ENCODE results near the gene RASGRP1.
A peak's percentile ranks its signal among the peaks of the same experiment; 100 is the strongest.

RASGRP1 gene

DNA sequence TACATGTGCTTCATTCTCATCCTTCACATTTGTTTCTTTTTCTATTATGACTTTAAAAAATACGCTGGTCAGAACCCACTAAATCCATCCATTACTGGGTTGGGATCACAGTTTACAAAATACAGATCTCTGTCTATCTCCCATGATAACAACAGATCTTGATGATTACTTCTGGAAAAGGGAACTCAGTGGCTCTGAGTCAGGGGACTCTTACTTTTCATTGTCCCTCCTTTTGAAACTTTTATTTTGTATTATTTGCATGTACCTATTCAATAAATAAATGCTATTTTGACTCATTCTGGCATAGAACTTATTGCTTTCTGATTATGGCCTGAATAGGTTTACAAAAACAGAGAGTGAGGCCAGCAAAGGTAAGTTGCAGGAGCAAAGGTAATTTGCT is 11.6 kb upstream of the RASGRP1 start:
- DNase-seq (ENCODE audit: low spot score), result no peak

DNA sequence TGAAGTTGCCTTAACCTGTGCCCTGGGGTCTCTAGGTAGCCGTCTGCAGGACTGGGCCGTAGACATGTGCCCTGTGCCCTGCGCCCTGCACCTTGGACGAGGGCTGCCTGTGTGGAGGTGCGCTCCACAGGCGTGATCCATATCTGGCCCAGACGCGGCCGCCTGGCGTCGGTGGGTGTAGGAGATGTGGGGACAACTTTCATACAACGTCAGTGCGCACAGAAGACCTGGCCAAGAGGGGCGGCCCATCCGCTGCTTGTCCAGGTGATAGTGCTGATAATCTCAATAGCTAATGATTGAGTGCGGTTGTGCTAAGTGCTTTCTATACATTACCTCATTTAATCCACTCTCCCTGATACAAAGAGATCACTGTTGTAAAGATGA is 665 bp upstream of the RASGRP1 start:
- DNase-seq (ENCODE audit: low spot score), result no peak

DNA sequence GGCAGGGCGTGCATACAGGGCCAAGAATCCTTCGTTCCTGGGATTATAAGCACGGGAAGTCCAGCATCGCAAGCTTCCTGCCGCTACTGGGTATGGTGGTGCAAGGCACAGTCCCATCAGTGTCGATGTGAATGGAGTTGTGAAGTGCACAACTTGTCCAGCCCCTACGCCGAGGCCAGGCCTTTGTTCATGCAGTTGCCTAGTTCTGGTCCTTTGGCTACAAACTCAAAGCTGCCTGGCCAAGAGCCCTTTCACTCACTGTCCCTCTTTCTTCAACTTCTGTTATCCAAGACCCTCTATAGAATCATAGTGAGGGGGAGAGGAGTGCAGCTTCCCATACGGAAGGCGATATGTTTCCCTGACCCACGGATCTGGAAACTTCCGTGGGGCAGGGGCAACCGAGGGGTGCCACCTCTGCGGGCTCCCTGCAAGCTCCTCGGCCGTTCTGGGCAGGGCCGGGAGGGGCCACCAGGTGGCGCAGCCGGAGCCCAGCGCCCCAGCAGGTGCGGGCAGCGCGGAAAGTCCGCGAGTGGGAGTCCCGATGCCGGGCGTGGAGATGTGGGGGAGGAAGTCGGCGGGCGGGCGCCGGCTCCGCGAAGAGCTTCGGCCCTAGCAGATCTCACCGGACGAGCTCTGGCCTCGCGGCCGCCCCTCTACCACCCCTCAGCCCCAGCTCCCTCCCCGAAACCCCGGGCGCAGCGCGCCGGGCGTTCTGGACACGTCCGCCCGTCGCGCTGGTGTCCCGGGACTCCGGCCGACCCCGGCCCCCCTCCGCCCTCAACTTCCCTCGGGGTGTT is 693 bp downstream of the RASGRP1 start:
- DNase-seq (ENCODE audit: low spot score), result peak; percentile 24

DNA sequence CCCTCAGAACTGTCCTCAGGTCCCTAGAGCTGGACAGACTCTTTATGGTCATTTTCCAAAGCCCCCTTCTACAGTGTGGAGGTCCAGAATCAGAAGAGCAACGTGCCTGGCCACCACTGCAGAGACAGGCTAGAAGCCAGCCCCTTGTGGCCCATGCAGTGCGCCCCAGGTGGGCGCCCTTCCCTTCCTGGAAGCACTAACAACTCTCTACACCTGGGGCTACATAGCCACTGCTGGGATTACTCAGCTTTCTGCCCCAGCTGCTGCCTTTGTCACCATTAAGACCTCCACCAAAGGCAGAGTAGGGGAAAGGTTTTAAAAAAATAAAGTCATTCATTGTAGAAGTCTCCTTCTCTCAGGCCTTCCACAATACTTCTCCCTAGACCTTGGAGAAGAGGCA is 2.3 kb downstream of the RASGRP1 start:
- DNase-seq (ENCODE audit: low spot score), result no peak

DNA sequence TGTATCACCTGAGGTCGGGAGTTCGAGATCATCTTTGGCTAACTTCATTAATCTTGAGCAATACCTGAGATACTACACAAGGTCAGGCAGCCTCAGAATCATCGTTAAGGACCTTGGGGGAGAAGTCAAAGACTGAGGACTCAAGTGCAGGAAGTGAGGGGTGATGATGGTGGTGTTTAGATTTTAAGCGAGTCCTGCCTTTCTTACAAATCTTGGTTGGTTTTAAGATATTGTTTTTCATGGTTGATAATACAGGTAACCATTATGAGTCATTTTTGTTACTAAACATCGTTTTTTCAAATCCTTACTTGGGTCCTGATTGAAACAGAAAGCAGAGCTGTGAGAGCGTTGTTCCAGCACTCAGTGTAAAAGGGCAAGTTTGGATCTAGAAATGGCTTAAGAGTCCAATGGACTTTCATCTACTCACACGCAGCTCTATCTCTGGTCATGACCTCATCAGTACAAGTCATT is 4.1 kb downstream of the RASGRP1 start:
- DNase-seq (ENCODE audit: low spot score), result no peak

DNA sequence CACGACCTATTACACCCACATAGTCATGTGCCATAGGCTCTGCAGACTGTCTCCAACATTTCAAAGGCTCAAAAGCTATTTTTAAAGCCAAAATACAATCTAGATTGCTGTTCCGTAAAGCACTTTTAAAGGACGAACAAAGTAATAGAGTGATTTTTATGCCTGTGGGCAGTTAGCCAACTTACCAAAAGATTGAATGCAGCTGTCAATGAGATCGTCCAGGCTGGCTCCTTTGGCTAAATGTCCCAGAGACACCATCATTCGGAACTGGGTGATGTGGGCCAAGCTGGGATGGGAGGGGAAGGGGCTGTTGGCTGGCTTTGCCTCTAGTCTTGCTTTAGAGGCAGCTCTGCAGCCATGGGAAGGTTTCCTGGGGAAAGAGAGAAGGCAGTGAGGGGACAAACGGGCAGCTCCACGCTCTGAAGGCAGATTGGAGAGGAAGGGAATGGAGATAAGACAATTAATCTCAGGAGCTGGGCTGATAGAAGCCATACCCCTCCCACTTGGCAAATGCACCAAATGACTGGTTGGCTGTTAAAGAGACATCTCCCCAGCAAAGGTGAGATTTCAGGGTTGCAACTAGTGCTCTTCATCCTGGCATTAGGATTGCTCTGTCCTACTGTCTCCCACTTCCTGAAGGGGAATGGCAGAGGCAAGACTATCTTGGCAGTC is 4.8 kb downstream of the RASGRP1 start:
- DNase-seq (ENCODE audit: low spot score), result no peak

DNA sequence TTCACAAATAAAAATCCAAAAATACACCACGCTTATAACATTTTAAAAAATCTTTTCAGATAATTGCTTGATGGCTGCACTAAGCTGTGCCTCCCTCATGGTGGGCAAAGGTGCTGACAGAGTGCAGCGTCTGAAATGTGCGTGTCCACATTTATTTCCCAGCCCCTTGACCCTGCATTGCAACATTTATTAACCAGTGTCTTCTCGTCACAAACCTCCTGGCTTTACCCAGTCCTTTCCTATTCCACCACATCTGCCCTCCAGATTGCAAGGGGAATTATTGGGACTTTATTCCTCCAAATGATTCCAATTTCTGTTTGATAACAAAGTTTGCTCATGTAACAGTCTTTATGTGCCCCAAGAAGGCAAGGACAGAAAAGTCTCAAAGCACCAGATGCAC is 5.5 kb downstream of the RASGRP1 start:
- no peak for DNase-seq (ENCODE audit: low spot score)

DNA sequence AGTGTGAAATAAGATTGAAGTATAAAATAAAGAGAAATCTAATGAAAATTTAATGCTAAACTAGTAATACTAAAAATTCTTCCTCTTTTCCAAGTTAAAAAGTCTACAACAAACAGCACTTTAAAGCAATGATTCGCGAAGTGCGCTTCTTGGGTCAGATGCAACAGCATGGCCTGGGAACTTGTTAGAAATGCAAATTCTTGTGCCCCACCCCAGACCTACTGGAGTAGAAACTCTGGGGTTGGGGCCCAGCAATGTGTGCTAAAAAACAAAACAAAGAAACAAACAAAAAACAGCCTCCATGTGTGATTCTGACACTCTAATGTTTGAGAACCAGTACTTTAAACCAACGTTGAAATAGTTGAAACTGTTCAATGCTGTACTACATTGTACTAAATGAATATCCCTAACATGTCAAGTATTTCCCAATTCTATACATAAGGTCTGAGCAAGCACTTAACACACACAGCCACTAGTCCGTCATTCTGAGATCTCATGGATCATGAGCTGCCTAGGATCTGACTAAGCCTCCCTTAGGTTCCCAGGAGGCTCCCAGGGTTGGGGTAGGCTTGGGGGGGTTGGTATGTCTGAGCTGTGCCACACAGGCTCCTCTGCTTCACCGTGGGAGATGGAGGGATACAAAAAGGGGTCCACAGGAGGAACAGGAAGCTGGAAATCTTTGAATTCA is 6.1 kb downstream of the RASGRP1 start:
- no peak for DNase-seq (ENCODE audit: low spot score)

DNA sequence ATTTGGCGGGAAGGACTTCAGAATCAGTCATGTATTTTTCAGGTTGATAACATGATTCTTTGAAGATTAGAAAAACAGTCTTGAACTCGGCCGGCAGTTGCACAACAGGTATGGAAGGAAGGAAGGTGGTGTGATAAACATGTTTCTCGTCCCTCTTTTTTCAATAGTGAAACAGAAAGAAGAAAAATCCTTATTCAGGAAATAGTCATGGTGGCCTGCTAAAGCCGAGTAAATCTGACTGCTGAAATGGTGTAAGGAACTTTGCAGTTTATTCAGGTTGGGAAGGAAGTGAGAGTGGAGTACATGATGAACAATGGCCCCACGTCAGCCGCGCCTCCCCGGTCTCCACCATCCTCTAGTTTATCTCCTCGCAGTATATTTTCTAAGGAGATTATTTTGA is 6.7 kb downstream of the RASGRP1 start:
- no peak for DNase-seq (ENCODE audit: low spot score)

DNA sequence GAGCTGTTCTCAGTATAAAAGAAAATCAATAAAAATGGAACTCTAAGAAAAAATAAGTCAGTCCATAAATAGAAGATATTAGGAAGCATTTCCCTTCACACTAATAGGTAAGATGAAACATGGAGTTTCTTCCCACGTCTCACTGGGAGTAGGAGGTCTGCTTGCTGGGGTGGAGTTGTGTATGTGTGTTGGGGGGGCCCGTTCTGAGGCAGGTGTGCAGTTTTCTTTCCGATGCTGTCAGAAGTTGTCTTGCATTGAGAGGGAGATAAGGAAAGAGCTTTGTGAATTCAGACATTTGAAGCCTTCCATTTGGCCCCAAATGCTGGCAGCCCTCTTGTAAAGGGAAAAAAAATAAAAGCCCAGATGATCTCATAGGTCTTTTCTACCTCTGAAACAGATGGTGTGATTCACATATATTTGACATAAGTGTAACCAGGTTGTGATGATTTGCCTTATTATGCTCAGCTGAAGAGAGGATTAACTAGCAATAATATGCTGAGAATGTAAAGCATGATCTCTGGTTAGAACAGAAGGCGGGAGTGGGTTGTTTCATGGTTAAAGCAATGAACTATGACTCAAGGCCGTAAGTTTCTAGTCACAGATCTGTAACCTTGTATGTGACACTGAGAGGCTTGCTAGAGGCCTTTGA is 8.8 kb downstream of the RASGRP1 start:
- DNase-seq (ENCODE audit: low spot score), result no peak

DNA sequence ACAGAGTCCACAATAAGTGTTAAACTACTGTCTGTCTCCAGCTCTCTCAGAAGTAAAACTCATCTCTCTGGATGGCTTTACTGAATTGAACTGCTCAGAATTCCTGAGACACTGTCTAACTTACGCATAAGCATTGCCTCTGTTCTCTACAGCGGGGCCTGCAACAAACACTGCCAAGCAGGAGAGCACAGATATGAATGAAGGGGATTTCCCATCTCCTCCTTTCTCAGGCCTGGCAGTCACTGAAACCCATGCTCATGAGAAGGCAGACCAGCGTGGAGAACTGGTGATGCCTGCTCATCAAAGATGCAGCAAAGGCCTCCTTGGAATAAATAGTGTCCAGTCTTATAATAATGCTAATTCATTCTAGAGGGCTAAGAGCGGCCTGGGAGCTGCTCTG is 10.3 kb downstream of the RASGRP1 start:
- no peak for DNase-seq (ENCODE audit: low spot score)

DNA sequence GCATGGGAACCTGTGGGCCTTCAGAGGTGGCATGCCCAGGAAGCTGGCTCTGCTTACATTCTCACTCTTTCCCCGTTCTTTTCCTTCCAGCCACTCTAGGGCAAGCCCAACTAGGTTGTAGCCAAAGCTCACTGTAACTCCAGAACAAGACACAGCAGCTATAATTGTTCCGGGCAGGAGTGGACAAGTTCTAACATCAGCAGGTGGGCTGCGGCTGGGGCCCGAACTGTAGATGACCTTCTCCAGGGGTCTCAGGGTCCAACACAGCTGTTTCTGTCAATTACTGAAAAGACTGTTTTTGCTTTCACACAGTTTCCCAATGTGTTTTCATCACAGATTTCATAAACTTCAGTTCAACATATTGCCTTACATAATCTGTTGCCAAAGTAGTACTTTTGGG is 11.5 kb downstream of the RASGRP1 start:
- no peak for DNase-seq (ENCODE audit: low spot score)

DNA sequence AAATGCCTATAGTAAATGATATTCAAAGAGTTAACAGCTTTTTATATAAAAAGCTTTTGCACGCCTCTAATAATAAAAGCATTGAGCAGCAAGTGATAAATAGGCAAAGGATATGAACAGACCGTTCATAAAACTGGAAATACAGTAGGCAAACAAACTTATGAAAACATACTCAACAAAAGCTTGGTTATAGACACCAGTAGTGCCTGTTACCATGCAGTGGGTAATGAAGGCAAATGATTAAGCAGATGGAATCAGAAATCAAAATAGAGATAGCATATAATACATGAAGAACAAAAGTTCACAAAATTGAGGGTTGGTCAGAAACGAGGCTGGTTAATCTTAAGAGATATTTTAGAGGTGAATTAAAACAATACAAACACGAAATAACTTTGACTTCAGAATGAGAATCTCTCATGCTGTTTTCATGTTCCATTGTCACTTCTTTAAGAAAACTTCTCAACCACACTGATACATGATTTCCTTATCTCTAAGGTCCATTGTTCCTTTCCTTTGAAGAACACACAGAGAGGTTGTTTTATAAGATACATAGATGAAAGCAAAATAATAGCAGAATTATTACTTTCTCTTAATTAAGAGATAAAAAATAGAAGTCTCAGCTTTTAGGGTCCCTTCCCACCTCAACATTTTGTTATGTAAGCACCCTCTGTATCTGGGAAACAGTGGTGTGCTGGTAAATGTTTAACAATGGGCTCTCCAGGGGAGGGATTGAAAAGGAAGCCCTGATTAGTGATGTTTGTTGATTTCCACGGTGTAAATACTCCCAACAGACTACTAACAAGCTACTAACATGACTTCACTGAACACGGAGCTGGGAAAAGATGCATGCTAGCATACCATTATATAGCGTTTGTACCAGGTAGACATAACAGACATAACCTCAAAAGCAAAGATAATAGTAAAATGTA is 12.6 kb downstream of the RASGRP1 start:
- DNase-seq (ENCODE audit: low spot score), result no peak

DNA sequence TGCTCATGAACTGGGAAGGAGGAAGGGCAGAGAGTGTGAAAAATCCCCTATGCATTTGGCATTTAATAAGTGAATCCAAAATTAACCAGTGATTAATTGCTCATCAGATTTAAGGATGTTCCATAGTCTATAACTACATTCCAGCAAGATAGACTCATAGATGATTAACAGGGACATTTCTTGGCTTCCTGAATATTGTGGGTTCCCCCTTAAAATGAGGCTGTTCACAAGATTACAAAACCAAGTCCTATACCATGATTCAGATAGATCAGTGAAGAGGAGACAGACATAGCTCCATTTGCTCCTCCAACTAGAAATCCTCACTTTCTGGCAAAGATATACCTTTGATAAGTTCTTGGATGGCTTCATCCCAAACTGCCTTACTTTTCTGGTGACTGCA is 15.4 kb downstream of the RASGRP1 start:
- DNase-seq (ENCODE audit: low spot score), result no peak

DNA sequence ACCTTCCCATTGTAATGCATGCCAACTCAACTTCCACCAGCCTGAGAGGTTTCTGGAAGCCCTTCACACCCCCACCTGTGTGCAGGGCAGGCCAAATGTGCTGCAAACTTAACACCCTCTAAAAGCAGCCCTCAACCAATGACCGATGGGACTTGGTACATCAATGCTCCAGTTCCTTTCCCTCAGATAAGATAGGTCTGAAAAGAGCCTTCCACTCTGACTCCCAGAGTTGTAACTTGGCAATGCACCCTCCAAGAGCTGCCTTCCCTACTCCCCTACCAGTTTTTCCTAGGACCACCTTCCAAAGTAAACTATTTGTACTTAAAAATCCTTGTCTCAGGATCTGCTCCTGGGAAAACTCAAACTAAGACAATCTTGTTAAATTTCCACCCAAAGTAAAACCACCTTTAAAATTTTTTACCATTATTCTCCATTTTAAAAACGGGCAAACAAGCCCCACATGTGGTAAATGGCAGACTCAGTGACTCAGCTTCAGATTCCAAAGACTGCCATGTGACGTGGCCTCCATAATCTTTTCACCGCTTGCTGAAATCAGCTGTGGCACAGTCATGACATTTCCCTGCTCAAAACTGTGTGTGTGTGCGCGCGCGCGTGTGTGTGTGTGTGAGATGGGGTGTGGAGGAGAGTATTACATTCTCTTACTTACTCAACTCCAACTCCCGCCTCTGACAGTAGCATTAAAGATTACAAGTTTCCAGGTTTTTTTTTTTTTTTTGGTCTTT is 17.2 kb downstream of the RASGRP1 start:
- DNase-seq (ENCODE audit: low spot score), result no peak

DNA sequence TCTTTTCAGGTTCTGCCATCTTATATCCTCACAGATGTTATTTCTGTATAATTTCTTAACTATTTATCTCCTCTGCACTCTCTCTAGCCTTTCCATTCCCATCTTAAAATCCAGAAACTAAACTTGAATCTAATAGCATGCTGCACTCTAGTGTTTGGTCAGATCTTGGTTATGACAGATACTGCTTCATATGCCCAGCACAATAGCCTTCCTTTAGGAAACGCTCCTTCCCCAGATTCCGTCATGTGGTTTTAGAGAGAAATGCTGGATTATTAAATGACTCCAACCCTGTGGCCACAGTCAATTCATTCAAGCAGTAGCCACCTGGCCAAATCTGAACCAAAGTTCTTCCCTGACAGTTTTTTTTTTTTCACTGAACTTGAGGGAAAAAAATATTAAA is 19.4 kb downstream of the RASGRP1 start:
- no peak for DNase-seq (ENCODE audit: low spot score)

DNA sequence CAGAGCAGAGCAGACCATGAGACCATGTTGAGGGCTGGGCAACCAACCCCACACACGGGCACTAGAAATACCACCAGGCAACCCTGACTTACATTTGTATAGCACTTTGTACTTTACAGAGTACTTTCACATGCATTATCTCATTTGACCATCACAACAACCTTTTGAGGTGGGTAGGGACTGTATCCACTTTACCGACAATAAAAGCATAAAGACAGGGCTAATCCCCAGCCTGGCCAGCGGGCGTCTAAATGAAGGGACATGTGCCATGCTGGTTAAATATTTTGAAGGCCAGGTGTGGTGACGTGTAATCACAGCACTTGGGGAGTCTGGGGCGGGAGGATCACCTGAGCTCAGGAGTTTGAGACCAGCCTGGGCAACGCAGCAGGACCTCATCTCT is 23.6 kb downstream of the RASGRP1 start:
- no peak for DNase-seq (ENCODE audit: low spot score)

DNA sequence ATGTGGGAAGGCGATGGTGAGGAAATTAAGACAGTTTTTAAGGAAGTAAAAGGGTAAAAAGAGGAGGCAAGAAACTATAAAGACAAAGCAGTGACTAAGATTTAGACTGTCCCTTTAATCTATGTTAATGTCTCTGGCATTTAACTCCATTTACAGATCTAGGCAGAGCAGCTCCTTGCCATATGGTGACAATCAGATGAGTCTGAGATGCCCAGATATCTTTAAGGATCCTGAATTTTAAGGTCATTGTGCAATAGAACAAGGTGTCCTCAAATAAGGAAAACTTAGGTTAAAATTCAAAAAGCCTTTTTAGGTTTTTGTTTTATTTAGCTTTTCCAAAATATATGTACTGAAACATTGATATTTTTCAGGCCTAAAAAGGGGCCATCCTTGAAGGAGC is 24.1 kb downstream of the RASGRP1 start:
- no peak for DNase-seq (ENCODE audit: low spot score)

DNA sequence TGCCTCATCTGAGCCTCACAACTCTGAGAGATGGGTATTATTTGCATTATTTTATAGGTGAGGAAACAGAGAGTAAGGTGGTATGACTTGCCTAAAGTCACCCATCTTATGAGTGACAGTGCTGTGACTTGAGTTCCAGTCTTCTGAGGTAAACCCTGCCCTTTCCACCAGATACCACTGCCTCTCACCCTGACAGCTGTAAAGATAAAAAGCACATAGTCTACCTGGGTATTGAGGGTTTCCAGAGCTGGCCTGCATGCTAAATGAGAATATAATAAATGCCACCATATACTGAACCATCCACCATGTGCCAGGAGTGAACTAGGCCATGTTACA is 25.6 kb downstream of the RASGRP1 start:
- no peak for DNase-seq (ENCODE audit: low spot score)

DNA sequence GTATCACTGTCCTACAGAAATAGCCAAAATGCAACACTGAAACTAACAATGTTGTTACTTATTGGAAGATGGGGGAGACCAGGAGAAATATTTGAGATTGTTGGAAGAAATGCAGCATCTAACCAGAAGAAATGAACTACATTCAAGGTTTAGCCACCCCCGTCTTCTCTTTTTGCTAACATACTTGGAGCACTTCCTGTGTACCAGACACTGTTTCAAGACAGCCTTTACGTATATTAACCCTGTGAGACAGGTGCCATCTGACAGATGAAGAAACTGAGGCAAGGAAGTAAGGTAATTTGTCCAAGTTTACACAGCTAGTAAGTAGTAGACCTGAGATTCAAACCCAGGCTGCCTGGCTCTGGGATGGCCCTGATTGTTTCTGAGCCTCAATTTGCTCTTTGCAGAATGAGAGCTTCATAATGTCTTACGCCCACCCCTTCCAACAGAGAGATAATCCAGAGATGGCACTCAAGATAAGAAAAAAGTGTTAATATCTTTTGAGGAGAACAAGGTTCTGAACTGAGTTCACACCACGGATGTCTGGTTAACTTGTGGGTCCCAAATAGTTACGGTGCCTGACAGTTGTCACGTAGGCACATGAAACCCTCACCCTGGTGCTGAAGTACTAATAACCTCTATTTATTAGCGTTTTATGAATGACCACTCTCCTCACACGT is 26.1 kb downstream of the RASGRP1 start:
- no peak for DNase-seq (ENCODE audit: low spot score)

Measured in SK-N-DZ (cell line).